ENCODE measurements around the gene ATP12A.
A peak's percentile ranks its signal among the peaks of the same experiment; 100 is the strongest.

The ATP12A gene

DNA sequence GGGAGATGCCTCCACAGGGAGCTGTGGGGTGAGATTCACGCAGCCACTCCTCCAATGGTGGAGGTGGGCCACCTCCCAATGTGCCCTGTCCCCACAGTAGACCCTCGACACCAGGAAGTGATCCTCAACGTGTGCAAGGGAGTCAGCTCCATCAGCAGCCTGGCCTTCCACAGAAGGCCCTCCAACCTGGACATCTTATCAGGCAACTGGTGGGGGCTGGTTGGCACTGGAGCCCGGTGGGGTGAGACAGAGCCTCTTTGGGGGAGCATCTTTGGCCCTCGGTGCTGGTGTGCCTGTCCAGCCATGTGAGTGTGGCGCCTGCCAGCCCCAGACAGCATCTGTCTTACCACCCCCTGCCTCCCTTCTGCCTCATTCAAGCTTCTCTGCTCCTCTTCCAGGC lies 64.0 kb downstream of the ATP12A start:
- TF ChIP-seq, protein P1, sequence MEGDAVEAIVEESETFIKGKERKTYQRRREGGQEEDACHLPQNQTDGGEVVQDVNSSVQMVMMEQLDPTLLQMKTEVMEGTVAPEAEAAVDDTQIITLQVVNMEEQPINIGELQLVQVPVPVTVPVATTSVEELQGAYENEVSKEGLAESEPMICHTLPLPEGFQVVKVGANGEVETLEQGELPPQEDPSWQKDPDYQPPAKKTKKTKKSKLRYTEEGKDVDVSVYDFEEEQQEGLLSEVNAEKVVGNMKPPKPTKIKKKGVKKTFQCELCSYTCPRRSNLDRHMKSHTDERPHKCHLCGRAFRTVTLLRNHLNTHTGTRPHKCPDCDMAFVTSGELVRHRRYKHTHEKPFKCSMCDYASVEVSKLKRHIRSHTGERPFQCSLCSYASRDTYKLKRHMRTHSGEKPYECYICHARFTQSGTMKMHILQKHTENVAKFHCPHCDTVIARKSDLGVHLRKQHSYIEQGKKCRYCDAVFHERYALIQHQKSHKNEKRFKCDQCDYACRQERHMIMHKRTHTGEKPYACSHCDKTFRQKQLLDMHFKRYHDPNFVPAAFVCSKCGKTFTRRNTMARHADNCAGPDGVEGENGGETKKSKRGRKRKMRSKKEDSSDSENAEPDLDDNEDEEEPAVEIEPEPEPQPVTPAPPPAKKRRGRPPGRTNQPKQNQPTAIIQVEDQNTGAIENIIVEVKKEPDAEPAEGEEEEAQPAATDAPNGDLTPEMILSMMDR (IDR thresholded peaks at IDR 0.05): no peak
- no peaks in the 10 kb centered on the region for H3K9me3 Mint-ChIP-seq
- peaks cover 57% of the 10 kb centered on the region for H3K27me3 Mint-ChIP-seq (ENCODE audit: low read depth, poor library complexity)
- DNase-seq: no peak
- no peak overlapping the region for H3K4me3 Mint-ChIP-seq
- H3K36me3 Mint-ChIP-seq (ENCODE audit: low read depth): no peaks in the 10 kb centered on the region
- H3K4me1 Mint-ChIP-seq: peaks cover 37% of the 10 kb centered on the region
- H3K27ac Mint-ChIP-seq: no peak overlapping the region

DNA sequence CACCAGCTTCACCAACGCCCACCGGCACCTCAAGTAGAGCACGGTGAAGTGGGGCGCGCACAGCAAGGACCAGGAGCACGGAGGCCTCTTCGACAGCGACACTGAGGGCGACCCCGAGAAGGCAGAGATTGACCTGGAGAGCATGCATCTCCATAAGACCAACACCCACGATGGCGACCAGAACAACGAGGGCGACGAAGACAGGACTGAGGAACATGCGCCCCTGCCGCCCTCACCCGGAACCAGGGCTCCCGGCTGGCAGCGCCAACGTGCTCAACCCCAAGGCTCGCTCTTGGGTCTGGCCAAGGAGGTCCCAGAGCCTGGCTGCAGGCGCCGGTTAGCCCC lies 65.3 kb downstream of the ATP12A start:
- peaks cover 32% of the 10 kb centered on the region for H3K4me1 Mint-ChIP-seq
- H3K4me3 Mint-ChIP-seq: peak overlapping the region; percentile 40
- H3K27ac Mint-ChIP-seq: no peak overlapping the region
- no peak for DNase-seq
- no peaks in the 10 kb centered on the region for H3K36me3 Mint-ChIP-seq (ENCODE audit: low read depth)
- TF ChIP-seq, protein P1 (IDR thresholded peaks at IDR 0.05): no peak
- H3K27me3 Mint-ChIP-seq (ENCODE audit: low read depth, poor library complexity): peaks cover 69% of the 10 kb centered on the region
- no peaks in the 10 kb centered on the region for H3K9me3 Mint-ChIP-seq

DNA sequence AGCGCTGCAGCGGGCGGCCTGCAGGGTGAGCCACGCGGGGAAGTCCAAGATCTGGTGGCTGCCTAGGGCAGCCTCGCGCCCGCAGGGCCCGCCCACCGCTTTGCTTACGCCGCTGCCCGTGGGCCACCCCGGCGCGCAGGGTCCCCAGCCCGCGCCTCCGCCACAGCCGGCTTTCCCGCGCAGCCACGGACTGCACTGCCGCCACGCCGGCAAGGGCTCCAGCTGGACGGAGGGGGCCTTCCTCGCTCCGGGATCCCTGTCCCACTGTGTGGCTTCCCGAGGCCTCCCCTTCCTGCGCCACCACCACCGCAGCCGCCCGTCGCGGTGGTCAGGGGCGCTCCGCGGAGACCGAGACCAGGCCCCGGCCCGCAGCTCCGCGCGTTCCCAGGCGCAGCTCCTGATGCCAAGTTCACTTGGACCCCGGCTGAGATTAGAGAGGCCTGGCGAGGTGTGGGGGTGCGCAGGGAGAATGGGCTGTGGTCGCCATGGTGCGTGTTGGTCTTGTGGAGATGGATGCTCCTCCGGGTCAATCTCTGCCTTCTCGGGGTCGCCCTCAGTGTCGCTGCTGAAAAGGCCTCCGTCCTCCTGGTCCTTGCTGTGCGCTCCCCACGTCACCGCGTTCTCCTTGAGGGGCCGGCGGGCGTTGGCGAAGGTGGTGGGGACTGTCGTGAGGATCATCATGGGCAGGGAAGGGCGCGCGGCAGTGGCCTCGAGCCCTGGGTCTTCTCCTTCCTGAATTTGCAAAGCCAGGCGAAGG lies 65.8 kb downstream of the ATP12A start:
- TF ChIP-seq, protein P1 (IDR thresholded peaks at IDR 0.05): no peak
- Mint-ChIP-seq H3K4me3 (peak overlapping the region; percentile 85), H3K27ac (no peak overlapping the region), H3K27me3 (ENCODE audit: low read depth, poor library complexity) (peaks cover 74% of the 10 kb centered on the region), H3K36me3 (ENCODE audit: low read depth) (no peaks in the 10 kb centered on the region), H3K4me1 (peaks cover 32% of the 10 kb centered on the region), H3K9me3 (no peaks in the 10 kb centered on the region)
- peak; percentile 25 for DNase-seq

DNA sequence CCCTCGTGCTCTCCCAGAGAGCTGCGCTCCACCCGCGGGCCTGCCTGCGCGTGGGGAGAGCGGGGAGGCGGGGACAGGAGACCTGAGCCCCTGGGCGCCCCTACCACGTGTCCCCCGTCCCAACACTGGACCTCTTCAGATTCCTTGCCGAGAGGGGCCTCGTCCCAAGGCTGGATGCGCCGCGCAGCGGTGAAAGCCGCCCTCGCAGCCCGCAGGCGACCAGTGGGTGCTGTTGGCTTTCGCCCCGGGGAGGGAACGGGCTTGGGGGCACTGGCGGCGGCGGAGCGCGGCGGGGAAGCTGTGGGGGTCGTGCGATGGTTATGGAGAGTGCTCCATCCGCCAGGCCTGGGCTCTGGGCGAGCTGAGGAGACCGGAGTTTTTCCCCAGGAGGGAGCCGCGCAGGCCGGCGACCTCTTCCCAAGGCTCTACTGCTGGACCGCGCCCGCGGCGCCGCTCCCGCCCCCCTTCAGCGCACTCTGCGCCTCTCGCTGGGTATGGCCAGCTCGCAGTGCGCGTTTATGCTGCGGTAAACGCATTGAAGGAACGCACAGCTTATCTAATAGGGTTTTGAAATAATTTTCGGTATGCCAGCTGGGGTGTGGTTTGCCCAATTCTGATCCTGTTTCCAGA lies 66.5 kb downstream of the ATP12A start:
- Mint-ChIP-seq H3K4me1 (peaks cover 30% of the 10 kb centered on the region), H3K9me3 (no peaks in the 10 kb centered on the region), H3K27me3 (ENCODE audit: low read depth, poor library complexity) (peaks cover 79% of the 10 kb centered on the region), H3K27ac (no peak overlapping the region), H3K36me3 (ENCODE audit: low read depth) (no peaks in the 10 kb centered on the region), H3K4me3 (peak overlapping the region; percentile 85)
- DNase-seq: peak; percentile 70
- TF ChIP-seq, protein P1 (IDR thresholded peaks at IDR 0.05): peak; percentile 38

DNA sequence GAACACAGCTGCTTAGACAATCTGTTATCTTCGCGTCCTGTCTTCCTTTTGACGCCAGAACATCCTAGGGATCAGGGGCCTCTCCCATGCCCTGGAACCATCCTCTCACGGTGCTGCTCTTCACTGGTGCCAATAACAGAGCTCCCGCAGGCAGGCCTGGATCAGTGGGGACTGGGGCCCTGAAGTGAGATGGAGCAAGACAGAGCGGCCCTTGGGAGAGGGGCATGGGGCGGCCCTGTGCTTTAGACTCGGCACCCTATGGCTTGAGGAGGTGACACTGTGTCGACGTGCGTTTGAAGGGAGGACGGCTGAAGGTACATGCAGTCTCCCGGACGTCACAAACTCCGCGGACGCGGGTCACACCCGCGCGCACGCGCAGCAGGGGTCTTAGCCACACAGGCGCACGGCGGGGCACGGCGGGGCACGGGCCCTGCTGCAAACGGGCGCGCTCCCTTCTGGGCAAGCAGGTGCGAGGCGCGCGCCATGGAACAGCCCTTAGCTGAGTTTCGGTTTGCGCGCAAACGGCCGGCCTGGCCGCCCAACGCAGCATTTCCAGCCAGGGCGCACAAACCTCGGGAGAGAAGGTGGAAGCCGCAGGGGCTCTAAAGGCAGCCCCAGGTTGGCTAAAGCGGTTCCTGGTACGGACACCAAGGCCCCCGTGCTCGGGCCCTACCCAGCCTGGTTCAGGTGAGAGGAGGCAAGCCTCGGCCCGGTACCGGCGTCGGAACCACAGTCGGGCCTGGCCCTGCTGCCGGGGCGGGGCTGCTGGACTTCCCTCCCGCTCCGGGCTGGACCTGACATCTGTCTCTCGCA lies 67.2 kb downstream of the ATP12A start:
- peaks cover 80% of the 10 kb centered on the region for H3K27me3 Mint-ChIP-seq (ENCODE audit: low read depth, poor library complexity)
- H3K36me3 Mint-ChIP-seq (ENCODE audit: low read depth): no peaks in the 10 kb centered on the region
- H3K9me3 Mint-ChIP-seq: no peaks in the 10 kb centered on the region
- peaks cover 23% of the 10 kb centered on the region for H3K4me1 Mint-ChIP-seq
- DNase-seq: peak; percentile 71
- H3K27ac Mint-ChIP-seq: no peak overlapping the region
- peak overlapping the region; percentile 85 for H3K4me3 Mint-ChIP-seq
- TF ChIP-seq, protein P1 (IDR thresholded peaks at IDR 0.05): no peak
